Erythroblast (primary cell): ENCODE measurements around the gene SGK2.
A peak's percentile ranks its signal among the peaks of the same experiment; 100 is the strongest.
"Not testable (repeated sequence)": the region's sequence is repeated elsewhere in the genome, so short reads cannot be mapped to it uniquely, and the experiment has no call there.

ENCODE experiments used
- DNase-seq, 2 experiments: peaks; one replicate each; lab custom pipeline; 2025; lab: John Stamatoyannopoulos, UW
- GATA1 ChIP-seq: IDR thresholded peaks from 2 replicates; pipeline ENCODE4 v1.6.1; 2011; ENCODE audit warnings: low read depth, mild to moderate bottlenecking, control low read depth, low read length, moderate library complexity
- POLR2A ChIP-seq: IDR thresholded peaks from 2 replicates; pipeline ENCODE4 v1.6.1; 2011; ENCODE audit warnings: mild to moderate bottlenecking, low read length

The SGK2 gene

GRCh38 chr20:43579861-43580793 is 21.3 kb downstream of the SGK2 start:
- TF ChIP-seq POLR2A (no peak), GATA1 (no peak)
- DNase-seq = peak; percentile 18 to 63

- TF ChIP-seq GATA1 = no peak
- TF ChIP-seq POLR2A = no peak
- DNase-seq = peak in 1 of 2 experiments; percentile 51
These were observed 24.5 kb downstream of the SGK2 start for GRCh38 chr20:43583133-43583864.

GRCh38 chr20:43583982-43584432 is 25.2 kb downstream of the SGK2 start:
- TF ChIP-seq GATA1 = no peak
- TF ChIP-seq POLR2A = peak; percentile 51
- peak; percentile 96 to 97 for DNase-seq

- no peak for DNase-seq
- TF ChIP-seq GATA1 = no peak
- no peak for TF ChIP-seq POLR2A
These were observed 25.8 kb downstream of the SGK2 start for GRCh38 chr20:43584448-43585136.

GRCh38 chr20:43586641-43587040 is 27.8 kb downstream of the SGK2 start:
- TF ChIP-seq GATA1 (no peak), POLR2A (no peak)
- DNase-seq = no peak

- not testable (repeated sequence) for DNase-seq
These were observed 29.7 kb downstream of the SGK2 start for GRCh38 chr20:43588526-43588925.

GRCh38 chr20:43590036-43590391 is 31.2 kb downstream of the SGK2 start:
- no peak for TF ChIP-seq GATA1
- no peak for TF ChIP-seq POLR2A
- DNase-seq = no peak

GRCh38 chr20:43590392-43591303 is 31.8 kb downstream of the SGK2 start, which contains the start of gene IFT52:
Gene IFT52, plus strand, starts transcription at chr20:43590937. Its CDS starts 3,762 bp downstream, at chr20:43594699.
- peak; percentile 94 to 97 for DNase-seq
- TF ChIP-seq GATA1 = no peak
- TF ChIP-seq POLR2A = peak; percentile 53

- not testable (repeated sequence) for DNase-seq
These were observed 43.1 kb downstream of the SGK2 start for GRCh38 chr20:43601960-43602359.

GRCh38 chr20:43603124-43603523 is 44.3 kb downstream of the SGK2 start:
- no peak for TF ChIP-seq POLR2A
- TF ChIP-seq GATA1 = no peak

GRCh38 chr20:43605715-43606114 is 46.9 kb downstream of the SGK2 start:
- no peak for DNase-seq
- TF ChIP-seq GATA1 = no peak
- TF ChIP-seq POLR2A = no peak

More at GRCh38 chr20:43603124-43603523, 44.3 kb downstream of the SGK2 start:
- no peak for DNase-seq

- not testable (repeated sequence) for DNase-seq
These were observed 48.5 kb downstream of the SGK2 start for GRCh38 chr20:43607278-43607677.

GRCh38 chr20:43631598-43631997 is 72.8 kb downstream of the SGK2 start:
- TF ChIP-seq POLR2A = no peak
- no peak for TF ChIP-seq GATA1

More at GRCh38 chr20:43631598-43631997, 72.8 kb downstream of the SGK2 start:
- no peak for DNase-seq
